GM03348 (cell line): Measurements from ENCODE around the gene ASB6.

ENCODE experiments used
- DNase-seq: peaks from one replicate; pipeline ENCODE4 v3.0.0; 2012; ENCODE audit warnings: low spot score

The ASB6 gene

DNA sequence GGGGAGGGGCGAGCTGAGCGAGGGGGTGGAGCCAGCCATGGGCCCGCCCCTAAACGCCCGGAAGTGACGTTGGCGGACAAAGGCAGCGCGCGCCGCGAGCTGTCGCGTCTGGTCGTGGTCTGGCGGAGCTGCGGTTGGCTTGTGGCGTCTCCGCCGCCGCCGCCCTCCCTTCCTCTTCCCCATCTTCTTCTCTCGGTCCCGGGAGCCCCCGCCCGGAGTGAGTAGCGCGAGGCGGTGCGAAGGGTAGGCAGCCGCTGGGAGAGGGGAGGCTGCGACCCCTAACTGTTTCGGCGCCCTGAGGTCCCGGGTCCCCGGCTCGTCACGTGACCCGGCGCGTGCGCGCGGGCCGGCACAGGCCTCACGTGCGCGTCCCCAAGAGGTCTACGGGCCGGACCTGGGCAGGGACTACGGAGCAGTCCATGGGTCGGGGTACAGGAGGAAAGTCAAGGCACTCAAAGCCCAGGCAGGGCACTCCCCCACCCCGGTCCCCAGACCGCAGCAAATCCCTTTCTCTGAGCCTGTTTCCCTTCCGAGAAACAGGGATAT is 15.8 kb downstream of the ASB6 start, which contains the start of gene NTMT1:
Gene NTMT1, plus strand, starts transcription at position 85 of the 546 bp plus-strand sequence. CDS start 6,541 bp downstream, outside the sequence.
- peak; percentile 94 for DNase-seq

DNA sequence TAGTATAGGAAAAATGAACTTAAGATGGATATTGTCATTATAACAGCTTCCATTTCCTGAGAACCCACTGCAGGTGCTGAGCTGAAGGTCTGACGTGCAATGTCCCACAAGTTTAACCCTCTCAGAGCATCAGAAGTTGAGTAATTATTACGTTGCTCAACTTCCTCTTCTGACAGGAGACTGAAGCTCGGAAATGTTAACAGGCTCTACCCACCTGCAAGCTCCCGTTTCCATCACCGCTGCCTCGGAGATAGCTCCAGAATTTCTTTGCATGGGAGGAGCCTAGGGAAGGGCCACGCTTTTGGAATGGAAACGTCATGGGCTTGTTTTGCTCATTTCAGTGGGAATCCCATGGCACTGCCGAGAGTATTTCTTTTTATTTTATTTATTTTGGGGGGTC is 17.0 kb downstream of the ASB6 start:
- no peak for DNase-seq

DNA sequence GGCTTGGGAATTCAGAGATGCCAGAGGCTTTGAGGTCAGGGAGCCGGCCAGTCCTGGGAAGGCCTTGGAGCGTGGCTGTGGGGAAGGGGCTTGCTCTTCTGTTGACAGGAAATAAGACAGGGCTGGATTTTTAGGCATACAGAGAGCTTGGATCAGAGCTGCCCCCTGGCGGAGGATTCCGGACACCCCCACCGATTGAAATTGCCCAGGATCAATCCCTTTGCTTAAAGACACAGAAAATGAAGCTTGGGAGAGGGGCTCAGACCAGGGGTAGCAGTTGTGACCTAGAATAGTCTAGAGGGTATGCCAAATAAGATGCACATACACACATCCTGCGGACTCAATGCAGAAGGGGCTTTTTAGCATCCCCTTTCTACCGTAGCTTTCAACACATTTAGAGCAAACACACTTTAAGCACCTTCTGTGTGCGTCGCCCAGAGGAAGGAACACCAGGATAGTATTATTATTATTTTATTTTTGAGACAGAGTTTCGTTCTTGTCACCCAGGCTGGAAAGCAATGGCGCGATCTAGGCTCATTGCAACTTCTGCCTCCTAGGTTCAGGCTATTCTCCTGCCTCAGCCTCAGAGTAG is 17.7 kb downstream of the ASB6 start:
- DNase-seq = peak; percentile 74

DNA sequence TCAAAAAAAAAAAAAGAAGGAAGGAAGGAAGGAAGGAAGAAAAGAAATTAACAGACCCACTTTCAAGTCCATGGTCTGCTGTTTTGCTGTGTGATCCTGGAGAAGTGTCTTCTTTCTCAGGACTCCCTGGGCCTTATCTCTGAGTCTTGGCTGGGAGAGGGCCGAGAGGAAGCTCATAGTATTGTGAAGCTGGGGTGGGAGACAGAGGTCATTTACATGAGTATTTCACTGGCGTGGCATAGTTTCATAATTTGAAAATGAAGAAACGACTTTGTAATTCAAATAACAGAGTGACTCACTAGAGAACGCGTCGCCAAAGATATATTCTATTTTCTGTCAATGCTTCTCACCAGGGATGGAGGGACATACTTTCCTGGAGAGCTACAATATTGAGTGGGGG is 18.6 kb downstream of the ASB6 start:
- peak; percentile 67 for DNase-seq

DNA sequence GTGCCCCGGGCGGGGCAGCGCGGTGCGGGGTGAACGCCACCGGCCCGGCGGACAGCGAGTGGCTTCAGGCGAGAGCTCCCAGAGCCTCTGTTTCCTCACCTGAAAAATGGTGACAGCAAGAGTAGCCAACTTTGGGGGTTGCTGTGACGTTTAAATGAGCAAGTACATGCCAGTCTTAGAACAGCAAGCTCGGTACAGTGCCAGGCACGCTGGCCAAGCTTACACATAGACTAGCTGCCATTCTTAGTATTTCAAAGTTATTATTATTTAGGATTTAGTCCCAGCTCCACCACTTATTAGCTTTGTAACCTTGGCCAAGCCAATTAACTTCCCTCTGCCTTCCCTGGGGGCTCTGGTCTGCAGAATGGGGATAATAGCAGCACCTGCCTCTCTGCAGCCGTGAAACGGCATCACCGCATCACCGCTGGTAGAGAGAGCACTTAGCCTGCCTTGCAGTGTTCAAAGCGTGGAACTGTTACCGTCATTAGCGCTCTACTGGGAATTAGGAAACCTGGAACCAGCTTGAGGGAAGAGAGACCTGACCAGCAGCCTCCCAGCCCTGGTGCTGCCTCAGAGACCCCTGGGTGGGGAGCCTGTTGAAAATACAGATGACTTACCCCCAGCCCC is 21.2 kb downstream of the ASB6 start, which contains the start of gene C9orf50:
Gene C9orf50, minus strand, starts transcription at position 433 of the 627 bp plus-strand sequence. CDS start 527 bp downstream, outside the sequence.
- no peak for DNase-seq

DNA sequence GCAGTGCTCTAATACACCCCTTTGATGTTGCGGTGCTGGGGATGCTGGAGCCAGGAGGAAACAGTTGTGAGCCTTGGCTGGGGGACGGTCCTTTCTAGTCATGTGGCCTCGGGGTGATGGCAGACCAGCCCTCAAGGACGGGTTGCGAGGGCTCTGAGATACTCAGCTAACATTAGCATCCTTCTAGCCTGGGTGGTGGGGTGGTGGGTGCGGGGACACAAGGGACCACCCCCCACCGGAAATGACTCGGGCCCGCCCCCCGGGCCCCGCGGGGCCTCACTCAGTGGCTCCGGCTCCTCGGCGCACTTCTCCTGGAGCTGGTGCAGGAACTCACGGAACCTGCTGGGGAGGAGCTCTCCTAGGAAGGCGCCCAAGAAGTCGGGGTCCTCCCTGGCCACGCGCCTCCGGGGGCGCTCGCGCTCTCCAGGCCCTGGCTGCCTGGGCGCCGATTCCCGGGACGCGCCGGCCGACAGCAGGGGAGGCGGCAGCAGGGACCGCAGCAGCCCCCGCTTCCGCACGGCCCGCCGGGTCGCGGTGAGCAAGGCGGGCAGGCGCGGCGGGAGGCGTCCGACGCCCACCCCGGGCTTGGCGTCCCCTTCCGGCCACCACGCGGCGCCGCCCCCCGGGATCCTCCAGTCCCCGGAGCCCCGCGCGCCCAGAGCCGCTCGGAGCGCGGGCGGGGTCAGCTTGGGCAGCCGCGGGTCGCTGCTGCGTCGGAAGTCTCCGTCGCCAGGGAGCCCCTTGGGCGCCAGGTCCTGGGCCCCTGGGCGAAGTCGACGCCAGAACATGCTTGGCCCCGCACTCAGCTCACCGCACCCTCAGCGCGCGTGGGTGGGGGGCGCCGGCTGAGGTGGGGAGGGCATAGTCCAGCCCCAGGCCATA is 21.9 kb downstream of the ASB6 start:
- DNase-seq = peak; percentile 75

DNA sequence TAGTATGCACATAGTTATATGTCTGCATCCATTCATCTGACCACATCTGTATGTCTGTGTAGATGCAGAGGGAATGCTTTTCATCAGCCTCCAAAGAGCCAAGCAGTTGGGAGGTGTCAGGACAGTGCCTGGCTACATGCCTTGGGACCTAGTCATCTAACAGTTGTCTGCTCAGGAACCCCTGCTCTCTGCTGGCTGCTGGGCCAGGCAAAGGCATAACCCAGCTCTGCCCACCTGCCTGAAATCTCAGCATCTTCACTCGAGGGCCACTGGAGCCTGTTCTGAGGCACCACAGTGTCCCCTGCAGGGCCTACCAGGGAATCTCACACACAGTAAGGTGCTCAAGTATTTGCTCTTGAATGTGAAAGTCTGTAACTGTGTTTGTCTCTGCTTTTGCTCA is 24.8 kb downstream of the ASB6 start:
- DNase-seq = peak; percentile 66

DNA sequence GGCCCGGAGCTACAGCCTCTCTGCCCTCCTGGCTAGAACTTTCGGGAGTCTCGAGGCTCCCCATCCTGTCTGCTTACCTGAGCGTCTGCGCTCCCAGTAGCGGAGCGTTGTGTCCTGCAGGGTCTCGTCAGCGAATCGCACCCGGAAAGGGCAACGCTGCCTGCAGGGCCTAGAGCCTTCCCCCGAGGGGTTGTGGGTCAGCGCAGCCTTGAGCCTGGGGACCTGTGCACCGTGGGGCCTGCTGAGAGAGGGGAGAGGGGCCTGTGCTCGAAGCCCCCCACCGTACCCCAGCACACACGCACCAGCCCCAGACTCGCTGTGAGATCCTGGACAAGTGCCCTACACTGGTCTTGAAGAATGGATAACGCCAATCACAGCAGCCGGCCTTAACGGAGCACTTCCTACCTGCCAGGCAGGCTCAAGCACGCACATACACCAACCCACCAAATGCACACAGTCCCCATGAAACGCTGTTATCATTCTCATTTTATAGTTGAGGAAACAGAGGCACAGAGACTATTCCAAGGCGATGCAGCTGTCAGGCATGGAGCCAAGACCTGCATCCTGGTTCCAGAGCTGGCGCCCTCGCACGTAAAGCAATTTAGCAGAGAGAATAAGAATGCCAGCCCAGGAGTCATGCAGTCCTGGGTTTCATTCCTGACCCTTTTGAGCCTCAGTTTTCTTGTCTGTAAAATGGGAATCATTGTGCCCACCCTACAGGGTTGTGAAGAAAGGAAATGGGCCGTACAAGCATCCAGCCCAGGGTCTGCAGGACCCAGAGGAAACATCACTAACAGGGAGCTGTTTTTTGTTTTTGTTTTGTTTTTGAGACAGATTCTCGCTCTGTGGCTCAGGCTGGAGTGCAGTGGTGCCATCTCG is 26.3 kb downstream of the ASB6 start:
- no peak for DNase-seq

DNA sequence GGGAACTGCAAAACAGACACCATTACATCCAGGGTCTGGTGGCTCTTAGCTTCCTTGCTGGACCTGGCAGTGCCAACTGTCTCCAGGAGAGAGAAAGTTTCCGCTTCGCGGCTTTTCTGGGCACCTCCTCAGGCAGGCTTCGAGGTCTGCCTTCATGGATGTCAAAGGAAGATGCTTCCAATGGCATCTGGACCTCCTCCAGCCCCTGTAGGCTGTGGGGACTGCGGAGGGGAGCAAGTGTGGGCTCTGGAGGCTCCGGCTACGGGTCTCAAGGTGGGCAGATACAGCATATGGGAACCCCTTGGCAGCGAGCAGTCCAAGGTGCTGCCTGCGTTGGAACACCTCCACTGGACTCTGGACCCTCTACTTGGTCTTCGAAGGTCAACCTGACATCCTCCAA is 27.0 kb downstream of the ASB6 start:
- no peak for DNase-seq

DNA sequence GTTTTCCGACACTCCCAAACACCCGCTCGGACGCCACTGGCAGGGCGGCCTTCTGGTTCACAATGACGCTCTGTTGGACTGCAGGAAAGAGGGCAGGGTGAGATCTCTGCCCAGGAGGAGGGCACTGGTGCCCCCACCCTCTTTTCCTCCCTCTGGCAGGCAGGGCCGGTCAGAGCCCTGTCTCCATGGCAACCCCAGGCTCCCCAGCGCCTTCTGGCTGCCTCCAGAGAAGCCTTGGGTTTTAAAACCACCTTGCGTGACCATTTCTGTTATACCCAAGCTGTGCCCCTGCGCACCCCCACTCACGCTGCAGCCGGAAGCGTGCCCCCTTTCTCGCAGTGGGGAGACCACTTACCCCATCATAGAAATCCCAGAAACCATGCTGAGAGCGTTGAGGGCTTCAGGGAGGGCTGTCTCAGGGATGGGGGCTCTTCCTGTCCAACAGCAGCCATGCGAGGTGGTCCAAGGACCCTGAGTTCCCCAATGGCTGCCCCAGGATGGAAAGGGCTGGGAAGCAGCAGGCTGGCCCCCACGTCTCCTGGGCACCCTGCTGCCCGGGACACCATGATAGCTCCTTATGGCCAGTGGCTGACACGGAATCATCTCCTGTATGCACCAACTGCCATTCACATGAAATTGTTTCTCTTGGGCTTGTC is 28.3 kb downstream of the ASB6 start:
- no peak for DNase-seq

DNA sequence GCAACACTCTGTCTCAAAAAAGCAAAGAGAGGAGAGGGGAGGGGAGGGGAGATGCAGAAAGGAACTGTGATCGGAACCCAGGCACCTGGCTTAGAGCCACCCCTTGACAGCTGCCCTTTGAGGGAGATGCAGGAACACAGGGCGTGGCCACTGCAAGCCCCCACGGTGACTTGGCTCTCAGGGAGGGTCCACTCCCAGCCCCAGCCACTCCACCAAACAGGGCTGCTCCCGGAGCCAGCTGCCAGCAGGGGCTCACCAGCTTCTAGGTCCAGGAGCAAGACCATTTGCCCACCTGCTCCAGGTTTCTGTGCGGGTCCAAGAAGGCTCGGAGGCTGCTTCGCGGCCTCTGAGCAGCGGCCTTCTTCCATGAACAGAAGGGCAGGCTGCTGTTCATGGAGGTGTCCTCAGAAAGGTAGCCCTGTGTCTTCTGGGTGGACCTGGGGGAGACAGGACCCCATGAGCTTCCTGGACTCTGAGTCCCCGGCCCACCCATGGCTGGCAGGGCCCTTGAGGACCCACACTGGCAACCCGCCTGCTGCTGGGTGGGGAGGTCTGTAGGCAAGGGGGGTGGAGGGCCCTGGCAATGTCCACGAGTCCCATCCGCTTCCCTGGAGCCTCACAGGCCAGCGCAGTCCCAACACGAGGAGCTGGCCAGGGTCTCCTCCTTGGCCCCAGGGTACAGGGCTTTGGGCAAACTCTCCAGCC is 29.0 kb downstream of the ASB6 start:
- DNase-seq = no peak

DNA sequence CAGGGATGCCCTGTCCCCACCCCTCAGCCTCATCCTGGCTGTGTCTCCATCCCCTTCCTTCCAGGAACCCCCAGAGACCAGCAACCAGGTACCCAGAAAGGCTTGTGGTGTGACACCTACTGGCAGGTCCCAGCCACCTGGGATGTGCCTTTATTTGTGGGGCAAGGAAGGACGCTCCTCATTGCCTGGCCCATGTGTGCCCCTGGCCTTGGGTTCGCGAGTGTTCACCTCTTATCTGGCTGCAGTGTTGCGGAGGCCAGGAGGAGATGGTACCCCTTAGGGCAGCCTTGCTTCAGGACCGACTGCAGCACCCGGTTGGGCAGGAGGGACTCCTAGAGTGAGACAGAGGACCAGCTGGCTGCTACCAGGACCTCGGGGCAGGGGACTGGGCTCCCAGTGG is 29.8 kb downstream of the ASB6 start:
- no peak for DNase-seq

DNA sequence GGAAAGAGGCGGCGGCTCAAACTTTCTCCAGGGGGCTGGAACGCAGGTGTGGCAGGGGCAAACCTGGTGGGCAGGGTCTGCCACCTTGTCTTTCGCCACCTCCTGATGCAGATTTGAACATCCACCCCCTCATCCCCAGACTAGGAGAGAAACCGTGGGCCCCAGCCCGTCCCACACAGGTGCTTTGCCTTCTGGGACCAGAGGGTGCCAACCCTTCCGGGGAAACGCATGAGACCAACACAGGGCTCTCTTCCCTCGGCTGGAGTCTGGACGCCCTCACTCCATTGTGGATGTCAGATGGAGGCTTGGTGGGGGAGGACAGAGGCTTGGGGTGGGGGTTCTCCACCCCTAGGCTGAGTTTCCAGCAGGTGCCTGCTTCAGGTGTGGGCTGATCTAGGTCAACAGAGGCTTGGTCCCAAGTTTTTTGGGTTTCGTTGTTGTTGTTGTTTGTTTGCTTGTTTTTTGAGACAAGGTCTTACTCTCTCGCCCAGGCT is 30.6 kb downstream of the ASB6 start:
- no peak for DNase-seq

DNA sequence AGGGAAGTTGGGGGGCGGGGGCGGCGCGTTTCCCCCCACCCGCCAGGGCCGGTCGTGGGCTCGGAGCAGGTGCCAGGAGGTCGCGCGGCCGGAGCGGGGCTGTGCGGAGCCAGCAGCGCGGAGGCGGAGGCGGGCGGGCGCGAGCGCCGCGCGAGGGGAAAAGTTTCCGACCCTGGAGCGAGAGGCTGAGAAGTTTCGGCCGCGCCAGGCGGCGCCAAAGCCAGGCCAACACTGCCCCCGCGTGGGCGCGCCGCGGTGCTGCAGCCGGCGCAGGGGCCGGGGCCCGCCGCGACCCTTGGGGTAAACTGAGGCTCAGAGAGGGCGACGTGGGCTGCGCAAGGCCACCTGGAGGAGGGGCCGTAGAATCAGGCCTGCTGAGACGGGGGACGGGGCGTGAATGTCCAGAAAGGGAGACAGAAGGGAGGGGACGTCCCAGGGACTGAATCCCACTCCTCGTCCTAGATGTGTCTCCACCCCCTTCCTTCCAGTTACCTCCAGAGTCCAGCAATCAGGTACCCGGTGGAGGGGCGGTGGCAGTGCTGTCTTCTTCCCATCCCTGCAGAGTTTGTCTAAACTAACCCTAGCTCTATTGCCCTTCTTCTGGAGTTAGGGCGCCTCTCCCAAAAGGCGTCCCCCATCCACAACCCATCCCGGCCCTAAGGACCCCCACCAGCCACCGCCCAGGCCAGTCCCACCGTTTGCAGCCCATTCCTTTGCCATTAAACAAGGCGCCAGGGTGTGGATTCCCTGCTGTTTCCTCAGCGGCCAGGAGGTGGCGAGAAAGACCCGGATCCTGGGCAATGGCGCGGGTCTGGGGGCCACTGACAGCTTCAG is 31.3 kb downstream of the ASB6 start:
- peak; percentile 89 for DNase-seq

DNA sequence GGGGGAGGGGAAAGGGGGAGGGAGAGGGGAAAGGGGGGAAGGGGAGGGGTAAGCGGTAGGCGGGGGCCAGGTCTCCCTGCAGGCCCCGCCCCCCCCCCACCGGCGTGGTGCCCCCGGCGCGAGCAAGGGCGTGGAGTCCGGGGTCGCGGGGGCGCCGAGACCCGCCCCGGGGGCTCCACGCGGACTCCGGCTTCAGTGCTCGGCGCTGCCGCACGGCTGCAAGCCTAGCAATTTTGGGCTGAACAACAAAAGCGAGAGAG is 31.8 kb downstream of the ASB6 start:
- no peak for DNase-seq

DNA sequence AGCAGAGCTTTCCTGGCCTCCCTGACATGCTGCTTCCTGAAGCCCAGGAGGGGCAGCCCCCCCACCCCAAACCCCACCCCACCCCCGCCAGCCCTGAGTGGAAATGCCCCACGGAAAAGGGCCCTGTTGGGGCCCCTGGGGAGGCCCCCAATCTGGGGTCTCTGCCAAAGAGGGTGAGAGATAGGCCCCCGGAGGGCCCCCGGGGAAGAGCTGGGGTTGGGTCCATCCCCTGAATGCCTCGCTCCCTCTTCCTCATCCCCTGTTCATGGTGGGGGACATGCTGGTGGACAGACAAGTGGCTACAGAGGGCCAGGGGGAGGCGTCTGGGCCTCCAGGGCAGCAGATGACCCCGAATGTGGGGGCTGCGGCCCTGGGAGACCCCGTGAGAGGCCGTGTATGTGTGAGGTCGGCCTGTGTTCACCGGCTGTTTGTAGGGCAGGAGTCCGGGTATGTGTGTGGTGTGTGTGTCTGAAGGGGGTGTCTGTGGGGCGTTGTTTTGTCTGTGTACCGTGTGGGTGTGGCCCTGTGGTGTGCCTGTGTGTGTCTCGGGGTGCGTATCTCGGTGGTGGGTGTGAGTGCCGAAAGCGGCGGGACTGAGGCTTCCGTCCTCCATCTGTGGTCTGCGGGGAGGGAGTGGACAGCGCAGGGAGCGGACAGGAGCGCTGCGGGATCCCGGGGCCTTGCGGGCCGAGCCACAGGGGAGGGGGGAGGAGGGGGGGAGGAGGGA is 32.3 kb downstream of the ASB6 start:
- peak; percentile 82 for DNase-seq

DNA sequence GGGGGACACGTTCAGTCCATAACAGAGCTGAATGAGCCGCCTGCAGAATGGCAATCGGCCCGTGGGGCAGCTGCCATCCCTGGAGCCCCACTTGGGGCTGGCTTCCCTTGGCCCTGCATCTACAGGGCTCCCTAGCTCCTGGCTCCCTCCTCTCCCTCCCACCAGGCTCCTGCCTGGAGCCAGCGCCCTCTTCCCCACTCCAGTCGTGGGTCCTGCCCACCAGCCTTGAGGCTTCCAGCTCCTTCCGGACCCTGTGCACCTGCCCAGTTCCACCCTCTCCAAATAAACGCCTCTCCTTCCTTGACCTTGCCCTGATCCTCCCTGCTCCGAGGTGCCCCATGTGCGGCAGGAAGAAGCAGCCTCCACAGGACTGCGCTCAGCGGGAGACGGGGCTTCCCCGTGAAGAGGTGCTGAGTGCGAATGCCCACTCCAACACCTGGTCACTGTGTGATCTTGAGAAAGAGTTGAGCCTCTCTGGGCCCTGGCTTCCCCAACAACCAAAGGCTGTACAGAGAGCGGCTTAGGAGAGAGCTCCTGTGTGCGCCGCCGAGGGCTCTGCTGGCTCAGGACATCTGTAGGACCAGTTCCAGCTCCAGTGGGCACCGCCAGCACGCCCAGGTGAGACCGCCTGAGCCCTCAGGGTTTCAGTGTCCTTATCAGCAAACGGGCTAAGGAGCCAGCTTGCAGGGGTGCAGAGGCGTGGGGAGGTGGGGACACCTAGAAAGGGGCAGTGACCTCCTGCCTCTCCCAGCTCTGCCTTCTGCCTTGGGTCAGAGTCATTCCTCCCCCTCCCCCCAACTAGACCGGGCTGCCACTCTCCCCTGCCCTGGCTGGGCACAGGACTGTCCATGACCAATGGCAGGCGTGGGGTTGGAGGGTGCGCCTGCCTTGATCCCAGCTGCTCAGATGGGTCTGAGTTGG is 33.1 kb downstream of the ASB6 start:
- no peak for DNase-seq

DNA sequence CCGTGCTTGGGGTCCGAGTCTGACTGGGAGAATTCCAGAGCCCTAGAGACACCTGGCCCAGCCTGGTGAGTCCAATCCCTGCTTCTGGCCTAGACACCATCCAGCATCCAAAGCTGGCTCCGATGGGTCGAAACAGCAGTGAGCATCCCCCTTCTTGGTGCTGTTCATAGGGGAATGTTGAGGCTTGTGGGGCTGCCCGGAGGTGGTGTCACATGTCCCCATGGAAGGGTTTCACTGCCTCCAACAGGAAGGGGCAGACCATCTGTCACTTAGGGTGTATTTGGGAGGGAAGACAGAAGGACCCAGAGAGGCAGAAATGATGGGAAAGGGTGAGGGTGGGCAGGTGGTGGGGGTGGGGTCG is 34.9 kb downstream of the ASB6 start:
- DNase-seq = no peak
